Colonic mucosa (tissue), 4 donors: ENCODE results near the gene AK2. TPM values are rescaled to one million over a fixed set of nuclear protein-coding genes. Genes with fewer than 3 reads are reported as not detected.
A peak's percentile ranks its signal among the peaks of the same experiment; 100 is the strongest.

Source experiments
- DNase-seq: peaks from one replicate; pipeline ENCODE4 v3.0.0-alpha.2; 2020
- H3K27ac ChIP-seq: fragments of 200-600 bp; one replicate; pipeline ENCODE4 v1.8.0; 2021
- H3K27me3 ChIP-seq: fragments of 200-600 bp; one replicate; pipeline ENCODE4 v1.8.0; 2021
- H3K36me3 ChIP-seq: fragments of 200-600 bp; one replicate; pipeline ENCODE4 v1.8.0; 2021
- H3K4me1 ChIP-seq: fragments of 200-600 bp; one replicate; pipeline ENCODE4 v1.8.0; 2021; ENCODE audit warnings: mild to moderate bottlenecking
- H3K4me3 ChIP-seq: fragments of 200-600 bp; one replicate; pipeline ENCODE4 v1.8.0; 2021
- H3K9ac ChIP-seq, 2 donors: one replicate each; pipeline ENCODE4 v1.7.0; 2013; ENCODE audit warnings: control low read depth in 2 of 2, low read depth in 2 of 2, low read length in 2 of 2
- H3K9me3 ChIP-seq: fragments of 200-600 bp; one replicate; pipeline ENCODE4 v1.8.0; 2021
- CTCF ChIP-seq: fragments of 200-600 bp; IDR thresholded peaks from one replicate; pipeline ENCODE4 v1.8.0; 2022; ENCODE audit warnings: antibody characterized with exemption, mild to moderate bottlenecking
- intact Hi-C: fragments of 100-400 bp; cut with DNase I; formaldehyde crosslinking; loops from one replicate; pipeline ENCODE4 v1.14.1; 2022
- total RNA-seq, 2 donors: library from RNA; stranded (reverse); fragmentation: NEBNext Ultra II Directional in 1 of 2; extraction: Animal tissue kit (Norgen Biotek cat#: 25700) in 1 of 2; gene quantifications; one replicate each; pipeline ENCODE4 v1.2.1, GENCODE V29; 2021
- donor health status: healthy.
- donor health status: DM: no; HTN: no; CAD: no.
- donor health status: DM: no; HTN: no; CAD: no.

AK2 gene
- total RNA-seq: 100 to 1,000 TPM; 206 to 243 TPM

GRCh38 chr1:33036526-33037503 is at the start of gene AK2:
AK2 (minus strand) TSS chr1:33036883; CDS start chr1:33036828, 55 bp downstream.
- H3K9me3 ChIP-seq: no peaks in the 10 kb centered on the region
- H3K27ac ChIP-seq: peak within 1 kb of the TSS; percentile 74
- H3K36me3 ChIP-seq: no peaks in the 10 kb centered on the region
- intact Hi-C loops: no loop called here
- no peak for TF ChIP-seq CTCF
- peak within 1 kb of the TSS; percentile 82 to 92 for H3K9ac ChIP-seq
- peak; percentile 97 for DNase-seq
- no peaks in the 10 kb centered on the region for H3K27me3 ChIP-seq
- no peaks in the 10 kb centered on the region for H3K4me1 ChIP-seq
- H3K4me3 ChIP-seq: peak within 1 kb of the TSS; percentile 88

- H3K36me3 ChIP-seq: no peaks in the 10 kb centered on the region
- DNase-seq: peak; percentile 79
- H3K9ac ChIP-seq: no peak overlapping the region
- no peak overlapping the region for H3K4me3 ChIP-seq
- H3K27me3 ChIP-seq: no peaks in the 10 kb centered on the region
- intact Hi-C loops: loop anchor here (2.0 to 5.0 kb wide), 2 partner anchors 154 to 209 kb away; no protein-coding TSS in a partner anchor
- peaks cover 3% of the 10 kb centered on the region for H3K4me1 ChIP-seq
- peak; percentile 72 for TF ChIP-seq CTCF
- no peak overlapping the region for H3K27ac ChIP-seq
- no peaks in the 10 kb centered on the region for H3K9me3 ChIP-seq
Observed at GRCh38 chr1:33086384-33086850, 49.7 kb upstream of the AK2 start.

- no peak for DNase-seq
- Histone ChIP-seq H3K4me1 (peaks cover 9% of the 10 kb centered on the region), H3K27ac (no peak overlapping the region), H3K36me3 (no peaks in the 10 kb centered on the region), H3K9me3 (no peaks in the 10 kb centered on the region), H3K27me3 (no peaks in the 10 kb centered on the region), H3K4me3 (no peak overlapping the region), H3K9ac (no peak overlapping the region)
- no peak for TF ChIP-seq CTCF
- intact Hi-C loops: loop anchor here (5.0 kb wide), 1 partner anchor 208 kb away; no protein-coding TSS in a partner anchor
Observed at GRCh38 chr1:33085332-33085731, 48.6 kb upstream of the AK2 start.

- intact Hi-C loops: no loop called here
- H3K4me3 ChIP-seq: no peak overlapping the region
- H3K4me1 ChIP-seq: peaks cover 11% of the 10 kb centered on the region
Observed at GRCh38 chr1:33082575-33083108, 46.0 kb upstream of the AK2 start.

More at GRCh38 chr1:33082575-33083108, 46.0 kb upstream of the AK2 start:
- no peak for DNase-seq
- H3K36me3 ChIP-seq: no peaks in the 10 kb centered on the region
- no peak overlapping the region for H3K9ac ChIP-seq
- TF ChIP-seq CTCF: no peak
- no peaks in the 10 kb centered on the region for H3K9me3 ChIP-seq
- no peaks in the 10 kb centered on the region for H3K27me3 ChIP-seq
- no peak overlapping the region for H3K27ac ChIP-seq
